ENCODE measurements around the gene CD300LF. TPM values are rescaled to one million over a fixed set of nuclear protein-coding genes. Genes with fewer than 3 reads are reported as not detected.

Gene CD300LF
- total and polyA plus RNA-seq, 2 experiments from 2014 or later, result not detected

- Histone ChIP-seq H3K27ac (ENCODE audit: low read depth) (no peak overlapping the region), H3K4me2 (no peak overlapping the region), H2AFZ (no peak overlapping the region), H3K36me3 (ENCODE audit: insufficient read depth) (no peaks in the 10 kb centered on the region), H3K4me1 (ENCODE audit: insufficient read depth) (peaks cover 41% of the 10 kb centered on the region), H3K9me2 (ENCODE audit: insufficient read depth) (no peaks in the 10 kb centered on the region), H3K79me2 (replicated peaks; ENCODE audit: insufficient read depth) (peaks cover 72% of the 10 kb centered on the region), H3F3A (replicated peaks; ENCODE audit: low read depth) (no peaks in the 10 kb centered on the region), H4K20me1 (replicated peaks; ENCODE audit: insufficient read depth) (peaks cover 49% of the 10 kb centered on the region), H3K27me3 (ENCODE audit: insufficient read depth) (no peaks in the 10 kb centered on the region), H3K4me3 (no peak overlapping the region)
- DNase-seq (ENCODE audit: low spot score), result no peak
- Mint-ChIP-seq H3K4me1 (peaks cover 56% of the 10 kb centered on the region), H3K36me3 (ENCODE audit: low read depth) (no peaks in the 10 kb centered on the region; the same call in 1 of the 3 replicates), H3K27ac (peak overlapping the region; percentile 89), H3K4me3 (no peak overlapping the region), H3K27me3 (ENCODE audit: insufficient read depth, low read depth, poor library complexity) (peaks cover 12% of the 10 kb centered on the region), H3K9me3 (no peaks in the 10 kb centered on the region)
- TF ChIP-seq EZH2 (IDR thresholded peaks at IDR 0.05; ENCODE audit: low read depth, unreplicated experiment) (no peak), STAT1 (IDR thresholded peaks at IDR 0.05; ENCODE audit: unreplicated experiment) (no peak), NANOG (IDR thresholded peaks at IDR 0.05; ENCODE audit: borderline replicate concordance) (no peak), ZNF331 (CRISPR knock-in tag; IDR thresholded peaks at IDR 0.05; ENCODE audit: low read depth) (no peak)
- TF ChIP-seq, protein P1, sequence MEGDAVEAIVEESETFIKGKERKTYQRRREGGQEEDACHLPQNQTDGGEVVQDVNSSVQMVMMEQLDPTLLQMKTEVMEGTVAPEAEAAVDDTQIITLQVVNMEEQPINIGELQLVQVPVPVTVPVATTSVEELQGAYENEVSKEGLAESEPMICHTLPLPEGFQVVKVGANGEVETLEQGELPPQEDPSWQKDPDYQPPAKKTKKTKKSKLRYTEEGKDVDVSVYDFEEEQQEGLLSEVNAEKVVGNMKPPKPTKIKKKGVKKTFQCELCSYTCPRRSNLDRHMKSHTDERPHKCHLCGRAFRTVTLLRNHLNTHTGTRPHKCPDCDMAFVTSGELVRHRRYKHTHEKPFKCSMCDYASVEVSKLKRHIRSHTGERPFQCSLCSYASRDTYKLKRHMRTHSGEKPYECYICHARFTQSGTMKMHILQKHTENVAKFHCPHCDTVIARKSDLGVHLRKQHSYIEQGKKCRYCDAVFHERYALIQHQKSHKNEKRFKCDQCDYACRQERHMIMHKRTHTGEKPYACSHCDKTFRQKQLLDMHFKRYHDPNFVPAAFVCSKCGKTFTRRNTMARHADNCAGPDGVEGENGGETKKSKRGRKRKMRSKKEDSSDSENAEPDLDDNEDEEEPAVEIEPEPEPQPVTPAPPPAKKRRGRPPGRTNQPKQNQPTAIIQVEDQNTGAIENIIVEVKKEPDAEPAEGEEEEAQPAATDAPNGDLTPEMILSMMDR (conservative IDR thresholded peaks at IDR 0.05; ENCODE audit: low read depth in 2 of 2), result no peak
- peak; percentile 2; the same call in 1 of the 3 replicates for ATAC-seq
These were observed 46.1 kb upstream of the CD300LF start for GRCh38 chr17:74758848-74759168.

DNA sequence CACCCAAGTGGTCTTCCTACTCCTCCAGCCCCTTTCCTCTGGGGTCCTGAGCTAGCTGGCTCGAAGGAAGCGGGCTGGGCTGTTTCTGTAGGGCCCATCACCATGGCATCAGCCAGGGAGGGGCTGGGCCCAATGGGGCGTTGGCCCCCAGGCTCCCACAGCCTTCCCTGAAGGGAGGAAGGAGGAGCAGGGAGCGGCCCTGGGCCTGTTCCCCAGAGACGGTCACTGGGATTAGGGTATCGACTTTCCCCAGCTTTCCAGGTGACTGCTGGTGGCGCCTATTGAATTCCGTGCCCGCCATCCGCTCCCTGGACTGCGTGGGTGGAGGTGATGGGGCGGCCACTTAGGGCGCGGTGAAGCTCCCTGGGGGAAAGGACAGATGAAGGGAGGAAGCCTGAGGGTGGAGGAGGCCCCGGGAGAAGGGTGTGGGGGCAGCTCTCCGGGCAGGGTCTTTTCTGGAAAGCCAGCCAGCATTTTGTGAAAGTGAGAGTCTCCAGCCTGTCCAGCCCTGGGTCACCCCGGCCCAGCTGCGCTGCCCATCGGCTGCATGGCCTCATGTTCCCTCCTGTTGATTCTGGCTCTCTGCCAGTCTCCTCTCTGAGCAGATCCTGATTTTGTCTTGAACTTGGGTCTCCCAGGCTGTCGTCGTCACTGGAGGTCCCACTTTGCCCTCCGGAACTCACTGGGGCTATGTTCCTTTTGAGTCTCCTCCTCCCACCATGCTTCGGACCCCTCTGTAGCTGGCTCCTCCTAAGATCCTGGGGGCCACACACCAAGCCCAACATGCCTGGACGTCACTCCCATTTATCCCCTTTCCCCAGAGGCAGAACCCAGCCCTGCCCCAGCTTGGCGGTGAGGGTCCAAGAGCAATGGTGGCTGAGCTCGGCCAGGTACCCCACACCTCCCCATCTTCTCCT lies 45.5 kb upstream of the CD300LF start:
- DNase-seq (ENCODE audit: low spot score) (no peak), ATAC-seq (no peak)
- H3K4me3 Mint-ChIP-seq, result no peak overlapping the region
- H3K36me3 Mint-ChIP-seq (ENCODE audit: low read depth), result no peaks in the 10 kb centered on the region; the same call in 1 of the 3 replicates
- Histone ChIP-seq H3K36me3 (ENCODE audit: insufficient read depth) (no peaks in the 10 kb centered on the region), H3F3A (replicated peaks; ENCODE audit: low read depth) (no peaks in the 10 kb centered on the region), H2AFZ (no peak overlapping the region), H3K79me2 (replicated peaks; ENCODE audit: insufficient read depth) (peaks cover 78% of the 10 kb centered on the region), H3K27me3 (ENCODE audit: insufficient read depth) (no peaks in the 10 kb centered on the region), H3K4me2 (0 out of 2 replicates have a peak overlapping the region, but pooled peaks have one; percentile 26), H3K4me1 (ENCODE audit: insufficient read depth) (peaks cover 41% of the 10 kb centered on the region), H3K27ac (ENCODE audit: low read depth) (no peak overlapping the region), H3K9me2 (ENCODE audit: insufficient read depth) (no peaks in the 10 kb centered on the region), H3K4me3 (no peak overlapping the region), H4K20me1 (replicated peaks; ENCODE audit: insufficient read depth) (peaks cover 50% of the 10 kb centered on the region)
- no peaks in the 10 kb centered on the region for H3K9me3 Mint-ChIP-seq
- peaks cover 15% of the 10 kb centered on the region for H3K27me3 Mint-ChIP-seq (ENCODE audit: insufficient read depth, low read depth, poor library complexity)
- H3K27ac Mint-ChIP-seq, result peak overlapping the region; percentile 78
- H3K4me1 Mint-ChIP-seq, result peaks cover 53% of the 10 kb centered on the region
- TF ChIP-seq REST (IDR thresholded peaks at IDR 0.05; ENCODE audit: unreplicated experiment) (no peak), JUNB (IDR thresholded peaks at IDR 0.05; ENCODE audit: unreplicated experiment) (no peak), ZNF331 (CRISPR knock-in tag; IDR thresholded peaks at IDR 0.05; ENCODE audit: low read depth) (no peak), POLR2AphosphoS5 (IDR thresholded peaks at IDR 0.05; ENCODE audit: low read depth) (no peak), NANOG (IDR thresholded peaks at IDR 0.05; ENCODE audit: borderline replicate concordance) (no peak)
- TF ChIP-seq, protein P2, sequence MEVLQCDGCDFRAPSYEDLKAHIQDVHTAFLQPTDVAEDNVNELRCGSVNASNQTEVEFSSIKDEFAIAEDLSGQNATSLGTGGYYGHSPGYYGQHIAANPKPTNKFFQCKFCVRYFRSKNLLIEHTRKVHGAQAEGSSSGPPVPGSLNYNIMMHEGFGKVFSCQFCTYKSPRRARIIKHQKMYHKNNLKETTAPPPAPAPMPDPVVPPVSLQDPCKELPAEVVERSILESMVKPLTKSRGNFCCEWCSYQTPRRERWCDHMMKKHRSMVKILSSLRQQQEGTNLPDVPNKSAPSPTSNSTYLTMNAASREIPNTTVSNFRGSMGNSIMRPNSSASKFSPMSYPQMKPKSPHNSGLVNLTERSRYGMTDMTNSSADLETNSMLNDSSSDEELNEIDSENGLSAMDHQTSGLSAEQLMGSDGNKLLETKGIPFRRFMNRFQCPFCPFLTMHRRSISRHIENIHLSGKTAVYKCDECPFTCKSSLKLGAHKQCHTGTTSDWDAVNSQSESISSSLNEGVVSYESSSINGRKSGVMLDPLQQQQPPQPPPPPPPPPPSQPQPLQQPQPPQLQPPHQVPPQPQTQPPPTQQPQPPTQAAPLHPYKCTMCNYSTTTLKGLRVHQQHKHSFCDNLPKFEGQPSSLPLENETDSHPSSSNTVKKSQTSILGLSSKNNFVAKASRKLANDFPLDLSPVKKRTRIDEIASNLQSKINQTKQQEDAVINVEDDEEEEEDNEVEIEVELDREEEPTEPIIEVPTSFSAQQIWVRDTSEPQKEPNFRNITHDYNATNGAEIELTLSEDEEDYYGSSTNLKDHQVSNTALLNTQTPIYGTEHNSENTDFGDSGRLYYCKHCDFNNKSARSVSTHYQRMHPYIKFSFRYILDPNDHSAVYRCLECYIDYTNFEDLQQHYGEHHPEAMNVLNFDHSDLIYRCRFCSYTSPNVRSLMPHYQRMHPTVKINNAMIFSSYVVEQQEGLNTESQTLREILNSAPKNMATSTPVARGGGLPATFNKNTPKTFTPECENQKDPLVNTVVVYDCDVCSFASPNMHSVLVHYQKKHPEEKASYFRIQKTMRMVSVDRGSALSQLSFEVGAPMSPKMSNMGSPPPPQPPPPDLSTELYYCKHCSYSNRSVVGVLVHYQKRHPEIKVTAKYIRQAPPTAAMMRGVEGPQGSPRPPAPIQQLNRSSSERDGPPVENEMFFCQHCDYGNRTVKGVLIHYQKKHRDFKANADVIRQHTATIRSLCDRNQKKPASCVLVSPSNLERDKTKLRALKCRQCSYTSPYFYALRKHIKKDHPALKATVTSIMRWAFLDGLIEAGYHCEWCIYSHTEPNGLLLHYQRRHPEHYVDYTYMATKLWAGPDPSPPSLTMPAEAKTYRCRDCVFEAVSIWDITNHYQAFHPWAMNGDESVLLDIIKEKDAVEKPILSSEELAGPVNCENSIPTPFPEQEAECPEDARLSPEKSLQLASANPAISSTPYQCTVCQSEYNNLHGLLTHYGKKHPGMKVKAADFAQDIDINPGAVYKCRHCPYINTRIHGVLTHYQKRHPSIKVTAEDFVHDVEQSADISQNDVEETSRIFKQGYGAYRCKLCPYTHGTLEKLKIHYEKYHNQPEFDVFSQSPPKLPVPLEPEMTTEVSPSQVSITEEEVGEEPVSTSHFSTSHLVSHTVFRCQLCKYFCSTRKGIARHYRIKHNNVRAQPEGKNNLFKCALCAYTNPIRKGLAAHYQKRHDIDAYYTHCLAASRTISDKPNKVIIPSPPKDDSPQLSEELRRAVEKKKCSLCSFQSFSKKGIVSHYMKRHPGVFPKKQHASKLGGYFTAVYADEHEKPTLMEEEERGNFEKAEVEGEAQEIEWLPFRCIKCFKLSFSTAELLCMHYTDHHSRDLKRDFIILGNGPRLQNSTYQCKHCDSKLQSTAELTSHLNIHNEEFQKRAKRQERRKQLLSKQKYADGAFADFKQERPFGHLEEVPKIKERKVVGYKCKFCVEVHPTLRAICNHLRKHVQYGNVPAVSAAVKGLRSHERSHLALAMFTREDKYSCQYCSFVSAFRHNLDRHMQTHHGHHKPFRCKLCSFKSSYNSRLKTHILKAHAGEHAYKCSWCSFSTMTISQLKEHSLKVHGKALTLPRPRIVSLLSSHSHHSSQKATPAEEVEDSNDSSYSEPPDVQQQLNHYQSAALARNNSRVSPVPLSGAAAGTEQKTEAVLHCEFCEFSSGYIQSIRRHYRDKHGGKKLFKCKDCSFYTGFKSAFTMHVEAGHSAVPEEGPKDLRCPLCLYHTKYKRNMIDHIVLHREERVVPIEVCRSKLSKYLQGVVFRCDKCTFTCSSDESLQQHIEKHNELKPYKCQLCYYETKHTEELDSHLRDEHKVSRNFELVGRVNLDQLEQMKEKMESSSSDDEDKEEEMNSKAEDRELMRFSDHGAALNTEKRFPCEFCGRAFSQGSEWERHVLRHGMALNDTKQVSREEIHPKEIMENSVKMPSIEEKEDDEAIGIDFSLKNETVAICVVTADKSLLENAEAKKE (CRISPR knock-in tag; IDR thresholded peaks at IDR 0.05), result no peak

Measured in GM23338 (cell line).